ENCODE data around the gene KRT71.

KRT71 gene

DNA sequence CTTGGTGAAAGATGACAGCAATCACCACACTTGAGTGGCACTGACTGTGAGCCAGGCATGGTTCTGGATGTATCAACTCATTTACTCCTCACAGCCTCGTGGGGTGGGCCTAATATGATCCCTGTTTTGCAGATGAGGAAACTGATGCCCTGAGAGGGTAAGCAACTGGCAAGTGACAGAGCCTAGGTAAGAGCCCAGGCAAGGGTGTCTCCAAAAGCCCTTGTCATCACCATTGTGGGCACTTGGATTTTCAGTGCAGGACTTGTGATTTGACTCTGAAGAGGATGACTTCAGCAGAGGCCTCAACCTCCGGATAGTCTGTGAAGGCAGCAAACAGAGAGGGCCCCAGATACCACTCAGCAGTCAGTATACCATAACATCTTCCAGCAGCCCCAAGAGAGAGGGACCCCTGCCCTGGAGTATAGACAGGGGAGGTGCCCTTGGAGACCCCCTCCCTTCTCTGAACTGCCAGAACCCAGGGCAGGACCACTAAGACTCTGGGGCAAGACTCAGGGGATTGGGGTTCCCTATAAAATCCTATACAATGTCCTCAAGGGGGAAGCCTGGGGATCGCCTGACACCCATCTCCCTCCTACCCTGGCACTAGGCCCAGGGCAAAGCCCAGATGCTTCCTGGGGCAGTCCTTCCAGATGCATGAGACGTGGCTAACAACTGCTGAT is 25.7 kb downstream of the KRT71 start:
- no peaks in the 10 kb centered on the region for H4K20me1 ChIP-seq (ENCODE audit: insufficient read depth, low read length)
- H3F3A ChIP-seq (ENCODE audit: insufficient read depth, low read length), result no peaks in the 10 kb centered on the region
- H3K4me2 ChIP-seq (ENCODE audit: low read length), result no peak overlapping the region
- no peak overlapping the region for H2AFZ ChIP-seq (ENCODE audit: low read length)
- H3K4me3 ChIP-seq (ENCODE audit: low read depth, low read length, poor library complexity, severe bottlenecking), result no peak overlapping the region
- H3K9ac ChIP-seq (ENCODE audit: low read length), result no peak overlapping the region
- H3K27me3 ChIP-seq (ENCODE audit: insufficient read depth, low read length), result 0 out of 2 replicates have a peak, but pooled peaks cover 5% of the 10 kb centered on the region
- no peak for TF ChIP-seq EZH2 (IDR thresholded peaks at IDR 0.05; ENCODE audit: borderline replicate concordance, low read length)
- TF ChIP-seq, protein P1, sequence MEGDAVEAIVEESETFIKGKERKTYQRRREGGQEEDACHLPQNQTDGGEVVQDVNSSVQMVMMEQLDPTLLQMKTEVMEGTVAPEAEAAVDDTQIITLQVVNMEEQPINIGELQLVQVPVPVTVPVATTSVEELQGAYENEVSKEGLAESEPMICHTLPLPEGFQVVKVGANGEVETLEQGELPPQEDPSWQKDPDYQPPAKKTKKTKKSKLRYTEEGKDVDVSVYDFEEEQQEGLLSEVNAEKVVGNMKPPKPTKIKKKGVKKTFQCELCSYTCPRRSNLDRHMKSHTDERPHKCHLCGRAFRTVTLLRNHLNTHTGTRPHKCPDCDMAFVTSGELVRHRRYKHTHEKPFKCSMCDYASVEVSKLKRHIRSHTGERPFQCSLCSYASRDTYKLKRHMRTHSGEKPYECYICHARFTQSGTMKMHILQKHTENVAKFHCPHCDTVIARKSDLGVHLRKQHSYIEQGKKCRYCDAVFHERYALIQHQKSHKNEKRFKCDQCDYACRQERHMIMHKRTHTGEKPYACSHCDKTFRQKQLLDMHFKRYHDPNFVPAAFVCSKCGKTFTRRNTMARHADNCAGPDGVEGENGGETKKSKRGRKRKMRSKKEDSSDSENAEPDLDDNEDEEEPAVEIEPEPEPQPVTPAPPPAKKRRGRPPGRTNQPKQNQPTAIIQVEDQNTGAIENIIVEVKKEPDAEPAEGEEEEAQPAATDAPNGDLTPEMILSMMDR (IDR thresholded peaks at IDR 0.05; ENCODE audit: low read length), result no peak
- H3K9me3 ChIP-seq (ENCODE audit: low read length), result no peaks in the 10 kb centered on the region
- no peaks in the 10 kb centered on the region for H3K4me1 ChIP-seq (ENCODE audit: insufficient read depth, low read length, severe bottlenecking)
- no peaks in the 10 kb centered on the region for H3K9me2 ChIP-seq (ENCODE audit: low read depth, low read length)
- no peaks in the 10 kb centered on the region for H3K79me2 ChIP-seq (ENCODE audit: insufficient read depth, low read length)
- H3K27ac ChIP-seq (ENCODE audit: low read depth, low read length, poor library complexity, severe bottlenecking), result no peak overlapping the region
- no peaks in the 10 kb centered on the region for H3K36me3 ChIP-seq (ENCODE audit: insufficient read depth, low read length)

DNA sequence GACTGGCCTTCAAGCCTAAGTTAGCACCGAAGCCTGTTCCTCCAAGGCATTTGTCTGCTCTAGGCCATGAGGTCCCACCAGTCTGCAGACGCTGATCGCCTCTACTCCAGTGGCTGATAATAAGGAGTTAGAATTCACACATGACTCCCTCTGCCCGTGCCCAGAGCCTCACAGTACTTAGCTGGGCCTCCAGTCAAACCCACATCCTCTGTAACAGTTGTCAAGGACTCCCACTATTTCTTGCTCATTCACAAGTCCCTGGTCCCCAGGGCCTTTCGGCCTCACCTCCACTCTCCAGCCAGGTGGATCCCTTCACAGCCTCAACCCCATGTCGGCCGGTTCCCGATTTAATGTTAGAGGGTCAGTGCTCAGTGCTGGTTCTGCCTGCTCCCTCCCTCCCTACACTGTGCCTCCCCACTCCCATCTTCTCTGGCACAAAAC is 26.4 kb downstream of the KRT71 start:
- Histone ChIP-seq H3K4me1 (ENCODE audit: insufficient read depth, low read length, severe bottlenecking) (no peaks in the 10 kb centered on the region), H3K9ac (ENCODE audit: low read length) (no peak overlapping the region), H3K4me2 (ENCODE audit: low read length) (no peak overlapping the region), H3K4me3 (ENCODE audit: low read depth, low read length, poor library complexity, severe bottlenecking) (no peak overlapping the region), H2AFZ (ENCODE audit: low read length) (no peak overlapping the region), H3K9me3 (ENCODE audit: low read length) (no peaks in the 10 kb centered on the region), H3K79me2 (ENCODE audit: insufficient read depth, low read length) (no peaks in the 10 kb centered on the region), H4K20me1 (ENCODE audit: insufficient read depth, low read length) (no peaks in the 10 kb centered on the region), H3F3A (ENCODE audit: insufficient read depth, low read length) (no peaks in the 10 kb centered on the region), H3K27me3 (ENCODE audit: insufficient read depth, low read length) (0 out of 2 replicates have a peak, but pooled peaks cover 5% of the 10 kb centered on the region), H3K27ac (ENCODE audit: low read depth, low read length, poor library complexity, severe bottlenecking) (no peak overlapping the region), H3K36me3 (ENCODE audit: insufficient read depth, low read length) (no peaks in the 10 kb centered on the region), H3K9me2 (ENCODE audit: low read depth, low read length) (no peaks in the 10 kb centered on the region)
- TF ChIP-seq, protein P1 (IDR thresholded peaks at IDR 0.05; ENCODE audit: low read length), result no peak
- no peak for TF ChIP-seq EZH2 (IDR thresholded peaks at IDR 0.05; ENCODE audit: borderline replicate concordance, low read length)

DNA sequence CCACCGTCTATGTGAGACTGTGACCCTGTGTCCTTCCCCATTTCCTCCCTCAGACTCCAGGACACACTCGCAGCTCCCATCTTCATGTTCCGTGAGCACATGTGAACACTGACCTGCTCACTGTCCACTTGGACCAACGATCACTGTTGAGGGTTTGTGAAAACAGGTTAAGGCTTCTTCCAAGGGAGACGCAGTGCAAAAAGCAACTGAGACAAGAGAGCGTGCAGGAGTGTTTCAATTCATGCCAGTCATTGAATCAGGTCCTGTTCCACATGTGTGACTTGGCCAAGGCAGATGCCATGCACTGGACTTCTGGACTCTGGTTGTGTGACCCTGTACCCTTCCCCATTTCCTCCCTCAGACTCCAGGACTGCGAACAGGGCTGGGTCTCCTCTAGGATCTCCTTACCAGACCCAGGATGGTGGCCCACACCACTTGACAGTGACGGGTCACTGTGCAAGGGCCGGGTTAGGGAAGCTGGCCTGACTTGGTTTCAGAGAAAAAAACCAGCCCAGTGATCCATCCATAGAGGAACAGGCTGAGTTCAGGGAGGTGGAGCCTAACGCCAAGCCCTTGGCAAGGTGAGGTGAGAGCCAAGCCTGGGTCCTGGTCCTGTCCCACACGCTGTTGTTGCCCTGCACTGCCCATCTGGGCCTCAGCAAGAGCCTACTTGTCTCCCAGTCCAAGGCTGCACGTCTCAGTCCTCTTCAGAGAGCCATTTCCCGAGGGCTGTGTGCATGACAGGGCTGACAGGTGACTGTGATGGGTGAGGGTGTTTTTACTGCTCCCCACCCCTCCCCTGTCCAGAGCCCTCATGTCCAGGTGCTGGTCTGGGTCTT is 27.1 kb downstream of the KRT71 start:
- Histone ChIP-seq H3K27me3 (ENCODE audit: insufficient read depth, low read length) (0 out of 2 replicates have a peak, but pooled peaks cover 5% of the 10 kb centered on the region), H3K79me2 (ENCODE audit: insufficient read depth, low read length) (no peaks in the 10 kb centered on the region), H3K9me3 (ENCODE audit: low read length) (no peaks in the 10 kb centered on the region), H4K20me1 (ENCODE audit: insufficient read depth, low read length) (no peaks in the 10 kb centered on the region), H3K4me3 (ENCODE audit: low read depth, low read length, poor library complexity, severe bottlenecking) (no peak overlapping the region), H3K27ac (ENCODE audit: low read depth, low read length, poor library complexity, severe bottlenecking) (no peak overlapping the region), H3K36me3 (ENCODE audit: insufficient read depth, low read length) (no peaks in the 10 kb centered on the region), H3K9me2 (ENCODE audit: low read depth, low read length) (no peaks in the 10 kb centered on the region), H3K4me1 (ENCODE audit: insufficient read depth, low read length, severe bottlenecking) (no peaks in the 10 kb centered on the region), H3F3A (ENCODE audit: insufficient read depth, low read length) (no peaks in the 10 kb centered on the region), H3K4me2 (ENCODE audit: low read length) (no peak overlapping the region), H2AFZ (ENCODE audit: low read length) (no peak overlapping the region), H3K9ac (ENCODE audit: low read length) (no peak overlapping the region)
- no peak for TF ChIP-seq EZH2 (IDR thresholded peaks at IDR 0.05; ENCODE audit: borderline replicate concordance, low read length)
- TF ChIP-seq, protein P1 (IDR thresholded peaks at IDR 0.05; ENCODE audit: low read length), result no peak

Data from OCI-LY1 (cell line).